HG03520 (cell line): Measurements from ENCODE around the gene TMCO6.

ENCODE experiments used
- ATAC-seq: cut with Tn5 transposase; IDR thresholded peaks from one replicate; pipeline ENCODE4 v1.9.1; 2021; ENCODE audit warnings: mild to moderate bottlenecking, moderate library complexity; ENCODE audit not compliant: unreplicated experiment

The TMCO6 gene

GRCh38 chr5:140672455-140673186, 33.4 kb downstream of the TMCO6 start:
- no peak for ATAC-seq

- ATAC-seq, result no peak
These were observed 34.1 kb downstream of the TMCO6 start, which contains the start of gene DND1 for GRCh38 chr5:140673187-140673976. Gene DND1, minus strand, starts transcription at chr5:140673576. Its CDS starts 34 bp downstream, at chr5:140673542.

- ATAC-seq, result no peak
These were observed 35.0 kb downstream of the TMCO6 start for GRCh38 chr5:140674211-140674610.

- no peak for ATAC-seq
These were observed 35.4 kb downstream of the TMCO6 start for GRCh38 chr5:140674629-140675028.

GRCh38 chr5:140677947-140678346, 38.7 kb downstream of the TMCO6 start:
- ATAC-seq, result no peak

- no peak for ATAC-seq
These were observed 39.7 kb downstream of the TMCO6 start for GRCh38 chr5:140678993-140679392.

- ATAC-seq, result no peak
These were observed 51.2 kb downstream of the TMCO6 start for GRCh38 chr5:140690376-140690932.

GRCh38 chr5:140690941-140691924, 52.0 kb downstream of the TMCO6 start, which contains the start of the genes HARS1 and HARS2:
Gene HARS1, minus strand, starts transcription at chr5:140691370. Its CDS starts 66 bp downstream, at chr5:140691304.
Gene HARS2, plus strand, starts transcription at chr5:140691455. Its CDS starts 194 bp downstream, at chr5:140691649.
- ATAC-seq, result peak; percentile 95

GRCh38 chr5:140694276-140694675, 55.0 kb downstream of the TMCO6 start:
- no peak for ATAC-seq
